ENCODE results near the gene TNFSF15. TPM values are rescaled to one million over a fixed set of nuclear protein-coding genes. Genes with fewer than 3 reads are reported as not detected.

TNFSF15 gene
- total and polyA plus RNA-seq, 2 experiments from 2014 or later = 0.06 to 0.07 TPM

- ATAC-seq = no peak; the same call in 2 of the 3 replicates
- H3K36me3 Mint-ChIP-seq (ENCODE audit: low read depth) = no peaks in the 10 kb centered on the region
- TF ChIP-seq, protein P1, sequence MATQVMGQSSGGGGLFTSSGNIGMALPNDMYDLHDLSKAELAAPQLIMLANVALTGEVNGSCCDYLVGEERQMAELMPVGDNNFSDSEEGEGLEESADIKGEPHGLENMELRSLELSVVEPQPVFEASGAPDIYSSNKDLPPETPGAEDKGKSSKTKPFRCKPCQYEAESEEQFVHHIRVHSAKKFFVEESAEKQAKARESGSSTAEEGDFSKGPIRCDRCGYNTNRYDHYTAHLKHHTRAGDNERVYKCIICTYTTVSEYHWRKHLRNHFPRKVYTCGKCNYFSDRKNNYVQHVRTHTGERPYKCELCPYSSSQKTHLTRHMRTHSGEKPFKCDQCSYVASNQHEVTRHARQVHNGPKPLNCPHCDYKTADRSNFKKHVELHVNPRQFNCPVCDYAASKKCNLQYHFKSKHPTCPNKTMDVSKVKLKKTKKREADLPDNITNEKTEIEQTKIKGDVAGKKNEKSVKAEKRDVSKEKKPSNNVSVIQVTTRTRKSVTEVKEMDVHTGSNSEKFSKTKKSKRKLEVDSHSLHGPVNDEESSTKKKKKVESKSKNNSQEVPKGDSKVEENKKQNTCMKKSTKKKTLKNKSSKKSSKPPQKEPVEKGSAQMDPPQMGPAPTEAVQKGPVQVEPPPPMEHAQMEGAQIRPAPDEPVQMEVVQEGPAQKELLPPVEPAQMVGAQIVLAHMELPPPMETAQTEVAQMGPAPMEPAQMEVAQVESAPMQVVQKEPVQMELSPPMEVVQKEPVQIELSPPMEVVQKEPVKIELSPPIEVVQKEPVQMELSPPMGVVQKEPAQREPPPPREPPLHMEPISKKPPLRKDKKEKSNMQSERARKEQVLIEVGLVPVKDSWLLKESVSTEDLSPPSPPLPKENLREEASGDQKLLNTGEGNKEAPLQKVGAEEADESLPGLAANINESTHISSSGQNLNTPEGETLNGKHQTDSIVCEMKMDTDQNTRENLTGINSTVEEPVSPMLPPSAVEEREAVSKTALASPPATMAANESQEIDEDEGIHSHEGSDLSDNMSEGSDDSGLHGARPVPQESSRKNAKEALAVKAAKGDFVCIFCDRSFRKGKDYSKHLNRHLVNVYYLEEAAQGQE (IDR thresholded peaks at IDR 0.05; ENCODE audit: unreplicated experiment) = no peak
- no peak for TF ChIP-seq NANOG (IDR thresholded peaks at IDR 0.05; ENCODE audit: borderline replicate concordance)
- TF ChIP-seq ZNF114 (CRISPR knock-in tag; IDR thresholded peaks at IDR 0.05) = no peak
- TF ChIP-seq, protein P2, sequence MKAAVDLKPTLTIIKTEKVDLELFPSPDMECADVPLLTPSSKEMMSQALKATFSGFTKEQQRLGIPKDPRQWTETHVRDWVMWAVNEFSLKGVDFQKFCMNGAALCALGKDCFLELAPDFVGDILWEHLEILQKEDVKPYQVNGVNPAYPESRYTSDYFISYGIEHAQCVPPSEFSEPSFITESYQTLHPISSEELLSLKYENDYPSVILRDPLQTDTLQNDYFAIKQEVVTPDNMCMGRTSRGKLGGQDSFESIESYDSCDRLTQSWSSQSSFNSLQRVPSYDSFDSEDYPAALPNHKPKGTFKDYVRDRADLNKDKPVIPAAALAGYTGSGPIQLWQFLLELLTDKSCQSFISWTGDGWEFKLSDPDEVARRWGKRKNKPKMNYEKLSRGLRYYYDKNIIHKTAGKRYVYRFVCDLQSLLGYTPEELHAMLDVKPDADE (IDR thresholded peaks at IDR 0.05) = no peak
- no peak for TF ChIP-seq POLR2AphosphoS5 (IDR thresholded peaks at IDR 0.05; ENCODE audit: low read depth)
- no peak for TF ChIP-seq ZNF331 (CRISPR knock-in tag; IDR thresholded peaks at IDR 0.05; ENCODE audit: low read depth)
- no peak for TF ChIP-seq JUNB (IDR thresholded peaks at IDR 0.05; ENCODE audit: unreplicated experiment)
- no peak overlapping the region for H3K27ac ChIP-seq (ENCODE audit: low read depth)
- no peaks in the 10 kb centered on the region for H3K27me3 ChIP-seq (ENCODE audit: insufficient read depth)
- no peaks in the 10 kb centered on the region for H4K20me1 ChIP-seq (replicated peaks; ENCODE audit: insufficient read depth)
- no peak overlapping the region for H3K4me3 Mint-ChIP-seq
- H3K4me2 ChIP-seq = no peak overlapping the region
- H3F3A ChIP-seq (replicated peaks; ENCODE audit: low read depth) = no peaks in the 10 kb centered on the region
- peaks cover 3% of the 10 kb centered on the region for H3K27me3 Mint-ChIP-seq (ENCODE audit: insufficient read depth, low read depth, poor library complexity)
- H2AFZ ChIP-seq = no peak overlapping the region
- no peaks in the 10 kb centered on the region for H3K4me1 ChIP-seq (ENCODE audit: insufficient read depth)
- H3K9me2 ChIP-seq (ENCODE audit: insufficient read depth) = peaks cover 10% of the 10 kb centered on the region; the same call in 1 of the 2 replicates
- no peaks in the 10 kb centered on the region for H3K36me3 ChIP-seq (ENCODE audit: insufficient read depth)
- DNase-seq (ENCODE audit: low spot score) = no peak
- H3K9me3 Mint-ChIP-seq = no peaks in the 10 kb centered on the region
- no peak overlapping the region for H3K27ac Mint-ChIP-seq
- H3K79me2 ChIP-seq (replicated peaks; ENCODE audit: insufficient read depth) = no peaks in the 10 kb centered on the region
- peaks cover 6% of the 10 kb centered on the region for H3K4me1 Mint-ChIP-seq
- H3K4me3 ChIP-seq = no peak overlapping the region
Measured at GRCh38 chr9:114850871-114851270, 45.0 kb upstream of the TNFSF15 start.

- ATAC-seq (no peak), DNase-seq (ENCODE audit: low spot score) (no peak)
- Mint-ChIP-seq H3K9me3 (no peaks in the 10 kb centered on the region), H3K27me3 (ENCODE audit: insufficient read depth, low read depth, poor library complexity) (peaks cover 3% of the 10 kb centered on the region), H3K27ac (no peak overlapping the region), H3K4me1 (peaks cover 6% of the 10 kb centered on the region), H3K36me3 (ENCODE audit: low read depth) (no peaks in the 10 kb centered on the region), H3K4me3 (no peak overlapping the region)
- Histone ChIP-seq H3K4me3 (no peak overlapping the region), H3F3A (replicated peaks; ENCODE audit: low read depth) (no peaks in the 10 kb centered on the region), H3K4me2 (no peak overlapping the region), H3K9me2 (ENCODE audit: insufficient read depth) (peaks cover 18% of the 10 kb centered on the region), H2AFZ (no peak overlapping the region), H3K27me3 (ENCODE audit: insufficient read depth) (no peaks in the 10 kb centered on the region), H3K36me3 (ENCODE audit: insufficient read depth) (no peaks in the 10 kb centered on the region), H4K20me1 (replicated peaks; ENCODE audit: insufficient read depth) (no peaks in the 10 kb centered on the region), H3K27ac (ENCODE audit: low read depth) (no peak overlapping the region), H3K79me2 (replicated peaks; ENCODE audit: insufficient read depth) (no peaks in the 10 kb centered on the region), H3K4me1 (ENCODE audit: insufficient read depth) (no peaks in the 10 kb centered on the region)
- TF ChIP-seq CTCF (conservative IDR thresholded peaks at IDR 0.05; ENCODE audit: low read depth in 2 of 2) = no peak
- TF ChIP-seq STAT1 (IDR thresholded peaks at IDR 0.05; ENCODE audit: unreplicated experiment) = no peak
- no peak for TF ChIP-seq EZH2phosphoT487 (IDR thresholded peaks at IDR 0.05; ENCODE audit: unreplicated experiment)
- TF ChIP-seq, protein P1 (IDR thresholded peaks at IDR 0.05; ENCODE audit: unreplicated experiment) = no peak
- TF ChIP-seq NANOG (IDR thresholded peaks at IDR 0.05; ENCODE audit: borderline replicate concordance) = no peak
- TF ChIP-seq JUNB (IDR thresholded peaks at IDR 0.05; ENCODE audit: unreplicated experiment) = no peak
- TF ChIP-seq CREB1 (CRISPR knock-in tag; IDR thresholded peaks at IDR 0.05; ENCODE audit: low read depth) = no peak
- TF ChIP-seq EZH2 (IDR thresholded peaks at IDR 0.05; ENCODE audit: low read depth, unreplicated experiment) = no peak
Measured at GRCh38 chr9:114849450-114849849, 43.6 kb upstream of the TNFSF15 start.

Data from GM23338 (cell line).